Parathyroid adenoma (tissue), 2 donors: ENCODE measurements around the gene ACTL6A.

Experiments used
- H2AFZ ChIP-seq: fragments of 300-600 bp; sonication (generic); one replicate; pipeline ENCODE4 v1.7.0; 2017; ENCODE audit warnings: antibody characterized with exemption, mild to moderate bottlenecking
- H3K27ac ChIP-seq: fragments of 300-600 bp; sonication (generic); one replicate; pipeline ENCODE4 v1.7.0; 2017
- H3K27me3 ChIP-seq: fragments of 300-600 bp; sonication (generic); one replicate; pipeline ENCODE4 v1.7.0; 2017; ENCODE audit warnings: low read length; ENCODE audit not compliant: control insufficient read depth, insufficient read depth
- H3K36me3 ChIP-seq: fragments of 300-600 bp; sonication (generic); one replicate; pipeline ENCODE4 v1.7.0; 2017; ENCODE audit warnings: low read length; ENCODE audit not compliant: control insufficient read depth, insufficient read depth
- H3K4me1 ChIP-seq: fragments of 300-600 bp; sonication (generic); one replicate; pipeline ENCODE4 v1.7.0; 2017; ENCODE audit warnings: control low read depth
- H3K4me2 ChIP-seq: fragments of 300-600 bp; sonication (generic); one replicate; pipeline ENCODE4 v1.7.0; 2017; ENCODE audit warnings: low read length
- H3K4me3 ChIP-seq: fragments of 300-600 bp; sonication (generic); one replicate; pipeline ENCODE4 v1.7.0; 2017; ENCODE audit warnings: low read depth, low read length
- H3K79me2 ChIP-seq: fragments of 300-600 bp; sonication (generic); one replicate; pipeline ENCODE4 v1.7.0; 2017; ENCODE audit warnings: control low read depth
- H3K9ac ChIP-seq: fragments of 300-600 bp; sonication (generic); one replicate; pipeline ENCODE4 v1.7.0; 2017; ENCODE audit warnings: mild to moderate bottlenecking
- H3K9me3 ChIP-seq: fragments of 300-600 bp; sonication (generic); one replicate; pipeline ENCODE4 v1.7.0; 2017; ENCODE audit warnings: low read length; ENCODE audit not compliant: control insufficient read depth
- CTCF ChIP-seq: fragments of 300-600 bp; sonication (generic); IDR thresholded peaks from one replicate; pipeline ENCODE4 v1.7.0; 2017; ENCODE audit warnings: antibody characterized with exemption, mild to moderate bottlenecking
- donor health status: primary hyperparathyroidism.

The ACTL6A gene

GRCh38 chr3:179615458-179616173, 52.9 kb downstream of the ACTL6A start:
- Histone ChIP-seq H3K9me3 (no peaks in the 10 kb centered on the region), H3K79me2 (peaks cover 31% of the 10 kb centered on the region), H3K36me3 (no peaks in the 10 kb centered on the region), H2AFZ (no peak overlapping the region), H3K4me2 (no peak overlapping the region), H3K9ac (no peak overlapping the region), H3K4me1 (no peaks in the 10 kb centered on the region), H3K27me3 (no peaks in the 10 kb centered on the region), H3K27ac (no peak overlapping the region), H3K4me3 (no peak overlapping the region)
- no peak for TF ChIP-seq CTCF

- Histone ChIP-seq H3K4me3 (no peak overlapping the region), H3K9me3 (no peaks in the 10 kb centered on the region), H3K79me2 (peaks cover 3% of the 10 kb centered on the region), H3K4me1 (no peaks in the 10 kb centered on the region), H2AFZ (no peak overlapping the region), H3K9ac (no peak overlapping the region), H3K27ac (no peak overlapping the region), H3K4me2 (no peak overlapping the region), H3K36me3 (no peaks in the 10 kb centered on the region), H3K27me3 (no peaks in the 10 kb centered on the region)
- TF ChIP-seq CTCF: no peak
Measured at GRCh38 chr3:179622023-179622422, 59.3 kb downstream of the ACTL6A start.

DNA sequence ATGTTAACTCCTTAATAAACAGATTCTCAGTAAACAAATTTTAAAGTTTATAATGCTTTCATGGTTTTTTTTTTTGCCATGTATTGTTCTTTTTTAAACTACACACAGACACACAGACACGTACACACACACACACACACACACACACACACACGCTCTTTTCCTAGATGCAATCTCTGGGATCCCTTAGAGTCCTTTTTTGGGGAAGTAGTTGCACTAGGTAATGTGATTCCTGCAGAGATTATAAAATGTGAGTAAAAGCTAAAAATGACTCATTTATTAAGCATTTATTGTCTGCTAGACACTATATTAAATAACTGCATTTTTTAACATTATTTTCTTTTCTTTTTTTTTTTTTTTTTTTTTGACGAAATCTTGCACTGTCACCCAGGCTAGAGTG, 61.7 kb downstream of the ACTL6A start:
- H2AFZ ChIP-seq: no peak overlapping the region
- no peak overlapping the region for H3K4me2 ChIP-seq
- H3K27me3 ChIP-seq: no peaks in the 10 kb centered on the region
- H3K9ac ChIP-seq: no peak overlapping the region
- no peak overlapping the region for H3K4me3 ChIP-seq
- TF ChIP-seq CTCF: no peak
- no peaks in the 10 kb centered on the region for H3K9me3 ChIP-seq
- no peaks in the 10 kb centered on the region for H3K79me2 ChIP-seq
- H3K36me3 ChIP-seq: no peaks in the 10 kb centered on the region
- H3K27ac ChIP-seq: no peak overlapping the region
- no peaks in the 10 kb centered on the region for H3K4me1 ChIP-seq

DNA sequence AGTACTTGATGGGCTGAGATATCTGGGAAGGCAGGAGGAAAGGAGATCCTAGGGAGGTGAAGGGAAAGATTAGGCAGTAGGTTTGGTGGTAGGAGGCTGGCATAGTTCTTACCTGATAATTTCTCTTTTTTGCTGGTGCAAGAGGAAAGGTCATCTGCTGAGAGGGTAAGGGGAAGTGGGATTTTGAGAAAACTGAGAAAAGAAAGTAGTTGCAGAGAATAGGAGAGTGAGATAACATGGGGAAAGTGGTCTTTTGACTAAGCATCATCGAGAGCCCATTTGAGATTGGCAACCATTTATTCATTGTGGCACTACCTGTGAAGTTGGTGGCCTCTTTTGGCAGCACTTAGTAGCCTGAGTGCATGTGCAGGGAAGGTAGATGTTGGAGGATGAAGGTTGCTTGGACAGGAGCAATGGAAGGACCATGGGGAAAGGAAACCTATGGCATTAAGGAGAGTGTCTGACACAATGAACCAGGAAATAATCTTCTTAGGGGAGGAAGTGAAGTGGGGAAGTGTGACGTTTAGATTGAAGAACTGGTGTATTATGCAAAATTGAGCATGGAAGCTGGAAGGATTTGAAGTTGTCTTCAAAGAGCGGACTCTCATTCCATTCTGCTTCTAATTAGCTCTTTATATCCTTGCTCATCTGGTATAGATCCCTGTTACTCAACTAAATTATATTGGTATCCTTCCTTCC, 68.2 kb downstream of the ACTL6A start:
- Histone ChIP-seq H2AFZ (no peak overlapping the region), H3K27me3 (no peaks in the 10 kb centered on the region), H3K4me3 (no peak overlapping the region), H3K9ac (no peak overlapping the region), H3K27ac (no peak overlapping the region), H3K4me1 (no peaks in the 10 kb centered on the region), H3K4me2 (no peak overlapping the region), H3K36me3 (no peaks in the 10 kb centered on the region), H3K79me2 (no peaks in the 10 kb centered on the region), H3K9me3 (no peaks in the 10 kb centered on the region)
- TF ChIP-seq CTCF: no peak
